HPDE6-E6E7 (cell line): Measurements from ENCODE around the gene MYL6.
"Not testable (repeated sequence)": the region's sequence is repeated elsewhere in the genome, so short reads cannot be mapped to it uniquely, and the experiment has no call there.

Experiments
- DNase-seq: peaks from one replicate; pipeline ENCODE4 v3.0.0; 2011; ENCODE audit warnings: missing footprints; ENCODE audit errors: extremely low spot score

MYL6 gene

DNA sequence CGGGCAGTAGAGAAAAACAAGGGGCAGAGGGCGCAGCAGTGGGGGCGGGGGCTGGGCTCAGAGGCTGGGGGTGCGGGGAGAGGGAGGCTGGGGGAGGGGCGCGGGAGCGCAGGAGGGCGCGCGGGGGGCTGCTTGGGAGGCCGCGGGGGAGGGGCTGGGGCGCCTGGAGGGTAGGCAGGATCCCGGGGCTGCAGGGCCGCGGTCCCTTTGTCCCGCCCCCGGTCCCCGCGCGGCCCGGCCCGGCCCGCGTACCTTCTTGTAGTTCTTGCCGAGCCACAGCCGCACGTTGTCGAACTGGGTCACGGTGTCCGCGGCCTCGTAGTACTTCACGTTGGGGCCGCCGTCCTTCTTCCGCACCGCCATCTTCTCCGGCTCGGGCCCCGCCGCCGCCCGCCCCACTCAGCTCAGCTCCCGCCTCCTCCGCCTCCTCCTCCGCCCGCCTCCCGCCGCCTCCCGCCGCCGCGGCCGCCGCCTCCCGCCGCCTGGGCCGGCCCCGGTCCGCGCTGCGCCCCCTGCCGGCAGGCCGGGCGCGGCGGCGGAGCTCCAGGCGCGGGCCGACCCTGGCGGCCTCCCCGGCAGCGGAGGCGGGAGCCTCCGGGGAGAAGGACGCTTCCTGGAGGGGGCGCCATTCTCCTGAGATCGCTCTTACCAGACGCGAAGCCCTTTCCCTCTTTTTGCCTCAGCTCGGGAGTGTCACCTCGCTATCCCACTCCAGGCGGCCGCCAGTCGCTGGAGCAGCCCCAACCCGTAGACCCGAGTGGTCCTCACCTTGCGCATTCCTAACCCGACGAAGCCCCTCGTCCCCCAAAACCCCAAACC lies 31.1 kb downstream of the MYL6 start, which contains the start of gene SMARCC2:
Gene SMARCC2 (minus strand): TSS at position 385 of the 819 bp plus-strand sequence. CDS start 22 bp downstream, at position 363.
- peak; percentile 83 for DNase-seq

DNA sequence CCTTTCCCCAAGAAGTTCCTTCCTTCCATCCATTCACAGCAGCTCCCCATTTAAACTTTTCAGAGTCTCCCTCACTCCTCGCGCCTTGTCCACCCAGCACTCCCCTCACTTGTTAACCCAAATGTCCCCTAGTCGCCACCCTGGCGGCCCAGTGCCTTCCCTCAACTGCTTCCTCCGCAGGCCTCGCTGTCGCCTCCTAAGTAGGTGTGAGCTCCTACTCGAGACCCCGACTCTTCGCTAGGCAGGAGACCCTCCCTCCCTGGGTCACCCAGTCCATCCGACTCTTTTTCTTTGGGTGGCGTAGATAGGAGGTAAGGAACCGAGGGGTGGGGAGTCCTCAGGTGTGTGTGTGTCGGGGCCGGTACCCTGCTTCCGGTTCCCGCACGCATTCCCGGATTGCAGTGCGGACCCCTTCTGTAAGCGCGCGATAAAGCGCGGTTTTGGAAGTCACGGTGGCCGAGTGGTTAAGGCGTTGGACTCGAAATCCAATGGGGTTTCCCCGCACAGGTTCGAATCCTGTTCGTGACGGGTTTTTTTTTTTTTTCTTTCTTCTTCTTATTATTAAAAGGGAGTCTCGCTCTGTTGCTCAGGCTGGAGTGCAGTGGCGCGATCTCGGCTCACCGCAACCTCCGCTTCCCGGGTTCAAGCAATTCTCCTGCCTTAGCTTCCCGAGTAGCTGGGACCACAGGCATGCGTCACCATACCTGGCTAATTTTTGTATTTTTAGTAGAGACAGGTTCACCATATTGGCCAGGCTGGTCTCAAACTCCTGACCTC lies 31.9 kb downstream of the MYL6 start:
- peak; percentile 73 for DNase-seq

DNA sequence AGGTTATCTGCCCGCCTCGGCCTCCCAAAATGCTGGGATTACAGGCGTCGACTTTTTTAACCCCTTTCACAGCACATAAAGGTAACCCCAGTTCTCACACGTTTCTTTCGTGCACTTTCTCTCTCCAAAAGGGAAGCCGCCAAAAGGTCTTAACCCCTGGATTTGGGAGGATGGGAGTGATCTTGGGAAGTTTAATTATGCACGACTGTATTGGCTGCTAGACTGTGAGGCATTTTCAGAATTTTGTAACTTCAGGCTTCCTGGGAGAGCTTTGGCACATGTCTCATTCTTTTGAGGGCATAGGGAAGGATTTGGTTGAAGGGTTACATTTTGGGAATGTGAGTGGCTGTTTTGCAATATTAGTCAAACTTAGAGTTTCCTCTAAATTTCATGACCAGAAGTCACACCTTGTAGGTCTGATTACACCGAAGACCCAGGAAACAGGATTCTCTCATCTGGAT lies 32.6 kb downstream of the MYL6 start:
- DNase-seq = no peak

DNA sequence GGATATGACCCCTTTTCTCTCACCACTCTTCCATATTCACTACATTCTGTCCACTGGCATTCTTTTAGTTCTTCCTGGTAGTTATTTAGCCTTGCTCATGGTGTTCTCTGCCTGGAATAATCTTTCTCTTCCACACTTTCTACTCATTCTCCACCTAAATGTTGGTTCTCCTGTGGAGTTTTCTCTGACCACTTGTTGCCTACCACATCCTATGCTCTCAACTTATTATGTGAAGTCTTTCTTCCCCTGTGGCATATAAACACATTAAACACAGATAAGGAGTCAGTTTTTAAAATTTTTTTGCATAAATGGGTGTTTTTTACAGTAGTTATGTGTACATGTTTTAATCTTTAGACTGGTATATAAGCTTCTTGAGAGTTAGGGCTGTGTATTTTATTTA lies 34.4 kb downstream of the MYL6 start:
- no peak for DNase-seq

DNA sequence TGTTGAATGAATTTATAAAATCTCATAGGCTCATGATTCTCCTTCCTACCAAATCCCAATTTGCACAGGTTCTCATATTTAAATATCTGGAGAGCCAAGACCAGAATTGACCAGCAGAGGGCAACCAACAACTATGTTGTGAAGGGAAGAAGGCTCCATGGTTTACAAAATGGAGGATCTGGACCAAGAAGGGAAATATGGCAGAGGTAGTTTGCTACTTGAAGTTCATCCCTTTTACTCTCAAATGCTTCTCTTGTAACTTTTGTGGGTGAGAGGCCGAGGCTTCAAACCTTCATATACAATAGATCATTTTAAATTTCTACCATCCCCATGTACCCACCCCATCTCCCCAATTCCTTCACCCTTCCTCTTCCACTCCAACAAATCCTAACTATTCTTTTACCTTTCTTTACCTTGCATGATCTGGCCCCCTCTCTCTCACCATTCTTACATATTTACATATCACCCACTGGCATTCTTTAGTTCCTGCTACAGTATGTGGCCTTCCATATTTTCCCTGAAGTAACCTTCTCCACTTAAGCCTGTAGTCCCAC lies 34.9 kb downstream of the MYL6 start:
- DNase-seq = peak; percentile 54

DNA sequence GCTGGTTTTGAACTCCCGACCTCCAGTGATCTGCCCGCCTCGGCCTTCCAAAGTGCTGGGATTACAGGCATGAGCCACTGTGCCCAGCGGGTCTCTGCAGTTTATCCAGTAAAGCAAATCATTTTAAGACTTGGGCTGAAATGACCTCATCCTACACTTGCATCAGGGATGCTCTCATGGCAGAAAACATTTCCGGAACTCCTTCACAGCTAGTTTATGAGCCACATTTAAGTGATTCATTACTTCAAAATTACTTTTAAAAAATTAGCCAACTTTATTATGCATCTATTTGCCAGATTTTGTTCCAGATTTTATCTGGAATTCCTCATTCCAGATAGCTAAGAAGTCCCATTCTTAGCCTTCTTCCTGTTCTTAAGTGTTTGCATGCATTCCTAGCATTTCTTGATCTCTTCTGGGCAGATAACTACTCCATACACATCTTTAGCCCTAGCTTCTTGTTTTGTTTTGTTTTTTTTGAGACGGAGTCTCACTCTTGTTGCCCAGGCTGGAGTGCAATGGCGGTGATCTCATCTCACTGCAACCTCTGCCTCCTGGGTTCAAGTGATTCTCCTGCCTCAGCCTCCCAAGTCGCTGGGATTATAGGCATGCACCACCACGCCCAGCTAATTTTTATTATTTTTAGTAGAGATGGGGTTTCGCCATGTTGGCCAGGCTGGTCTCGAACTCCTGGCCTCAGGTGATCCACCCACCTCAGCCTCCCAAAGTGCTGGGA lies 38.8 kb downstream of the MYL6 start:
- DNase-seq = not testable (repeated sequence)

DNA sequence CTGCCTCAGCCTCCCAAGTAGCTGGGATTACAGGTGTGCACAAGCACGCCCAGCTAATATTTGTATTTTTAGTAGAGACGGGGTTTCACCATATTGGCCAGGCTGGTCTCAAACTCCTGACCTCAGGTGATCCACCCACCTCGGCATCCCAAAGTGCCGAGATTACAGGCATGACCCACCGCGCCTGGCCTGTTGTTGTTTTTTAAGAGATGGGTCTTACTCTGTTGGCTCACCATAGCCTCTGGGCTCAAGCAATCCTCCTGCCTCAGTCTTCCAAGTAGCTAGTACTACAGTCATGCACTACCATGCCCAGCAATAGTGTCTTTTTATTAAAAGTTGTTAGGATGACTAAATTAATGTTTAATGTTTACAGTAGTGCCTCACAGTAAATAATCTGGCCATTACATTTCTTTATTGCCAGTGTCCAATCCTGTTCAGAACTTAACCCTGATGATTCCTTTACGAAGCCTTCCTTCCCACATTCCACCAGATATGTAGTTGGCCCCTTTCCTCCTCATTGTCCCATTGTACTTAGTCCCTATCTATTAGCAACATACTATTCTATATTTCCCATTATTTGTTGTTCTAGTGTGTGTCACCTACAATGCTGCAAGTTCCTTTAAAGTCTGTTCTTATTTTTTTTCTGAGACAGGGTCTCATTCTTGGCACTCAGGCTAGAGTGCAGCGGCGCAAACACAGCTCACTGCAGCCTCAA lies 39.9 kb downstream of the MYL6 start:
- no peak for DNase-seq

DNA sequence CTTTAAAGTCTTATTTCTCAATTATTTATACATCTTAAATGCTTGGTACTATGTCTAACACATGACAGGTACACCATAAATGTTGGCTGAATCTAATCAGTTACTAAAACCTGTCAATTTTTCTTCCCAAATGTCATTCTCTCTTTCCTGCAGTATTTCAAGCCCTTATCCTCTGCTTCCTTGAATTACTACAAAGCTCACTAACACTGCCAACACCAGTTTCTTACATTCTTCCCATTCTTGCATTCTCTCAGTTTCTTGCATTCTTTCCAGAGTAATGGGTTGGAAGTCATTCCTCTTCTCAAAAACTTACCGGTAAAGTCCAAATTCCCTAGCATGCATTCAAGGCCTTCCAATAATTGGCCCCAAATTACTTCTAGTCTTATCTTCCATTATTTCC lies 40.7 kb downstream of the MYL6 start:
- DNase-seq = no peak

DNA sequence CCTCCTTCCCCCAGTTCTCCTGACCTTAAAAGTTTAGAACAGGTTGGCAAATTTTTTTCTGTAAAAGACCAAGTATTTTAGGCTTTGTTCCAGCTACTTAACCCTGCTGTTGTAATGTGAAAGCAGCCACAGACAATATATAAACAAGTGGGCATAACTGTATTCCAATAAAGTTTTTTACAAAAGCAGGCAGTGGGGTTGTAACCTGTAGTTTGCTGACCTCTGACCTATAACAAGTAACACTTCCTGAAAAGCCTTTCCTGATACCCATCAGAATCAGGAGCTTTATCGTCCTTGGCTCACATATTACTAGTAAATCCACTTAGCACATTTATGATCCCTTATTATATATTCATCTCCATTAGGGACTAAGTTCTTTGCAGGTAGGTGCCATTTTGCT lies 44.2 kb downstream of the MYL6 start:
- DNase-seq = no peak

DNA sequence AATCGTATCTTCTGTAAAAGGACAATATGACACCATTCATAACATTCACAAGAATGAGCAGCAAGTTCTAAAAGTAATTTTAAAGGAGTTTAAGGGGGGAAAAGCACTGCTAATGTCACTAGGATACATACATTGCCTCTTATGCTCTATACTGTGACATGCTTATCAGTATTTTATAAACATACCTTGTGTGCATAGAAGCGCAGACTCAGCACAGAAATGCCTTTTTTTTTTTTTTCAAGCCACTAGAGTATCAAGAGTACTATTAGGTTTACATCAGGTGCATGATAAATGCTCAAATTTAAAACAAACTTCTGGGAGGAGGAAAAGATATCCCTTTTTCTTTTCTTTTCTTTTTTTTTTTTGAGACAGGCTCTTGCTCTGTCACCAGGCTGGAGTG lies 44.7 kb downstream of the MYL6 start:
- no peak for DNase-seq

DNA sequence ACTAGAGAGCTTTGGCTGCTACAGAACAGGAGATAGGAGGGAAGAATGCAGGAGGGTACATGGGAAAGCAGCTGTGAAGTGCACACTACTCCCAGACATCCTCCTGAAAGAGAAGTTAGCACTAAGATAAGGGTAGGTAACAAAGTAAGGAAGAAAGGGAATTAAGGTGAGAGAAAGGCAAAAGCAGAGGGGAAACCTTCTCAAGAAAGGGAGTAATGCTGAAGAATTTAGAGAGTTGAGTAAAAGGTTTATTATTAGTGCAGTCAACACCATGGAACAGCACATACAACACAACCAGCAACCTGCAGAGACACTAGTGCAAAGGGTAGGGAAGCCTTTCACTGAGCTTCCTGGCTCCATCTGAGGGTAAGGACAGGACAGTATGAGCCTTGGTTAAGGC lies 46.1 kb downstream of the MYL6 start:
- DNase-seq = no peak

DNA sequence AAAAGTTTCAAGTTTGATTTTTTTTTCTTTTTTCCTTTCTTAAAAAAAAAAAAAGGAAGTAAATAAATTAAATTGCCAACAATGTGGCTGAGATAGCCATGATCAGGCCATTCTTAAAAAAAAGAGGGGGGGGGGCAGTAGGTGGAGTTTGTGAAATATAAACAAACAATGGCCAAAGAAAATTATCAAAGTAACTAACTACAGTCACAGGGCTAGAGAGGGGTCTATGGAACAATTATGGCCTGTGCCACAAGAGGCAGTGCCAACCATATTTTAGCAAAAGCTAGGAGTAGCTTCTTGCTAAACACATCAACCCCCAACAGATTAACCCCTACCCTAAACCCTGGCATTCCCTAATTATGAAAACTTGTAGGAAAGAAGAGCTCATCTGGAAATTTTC lies 47.3 kb downstream of the MYL6 start:
- no peak for DNase-seq

DNA sequence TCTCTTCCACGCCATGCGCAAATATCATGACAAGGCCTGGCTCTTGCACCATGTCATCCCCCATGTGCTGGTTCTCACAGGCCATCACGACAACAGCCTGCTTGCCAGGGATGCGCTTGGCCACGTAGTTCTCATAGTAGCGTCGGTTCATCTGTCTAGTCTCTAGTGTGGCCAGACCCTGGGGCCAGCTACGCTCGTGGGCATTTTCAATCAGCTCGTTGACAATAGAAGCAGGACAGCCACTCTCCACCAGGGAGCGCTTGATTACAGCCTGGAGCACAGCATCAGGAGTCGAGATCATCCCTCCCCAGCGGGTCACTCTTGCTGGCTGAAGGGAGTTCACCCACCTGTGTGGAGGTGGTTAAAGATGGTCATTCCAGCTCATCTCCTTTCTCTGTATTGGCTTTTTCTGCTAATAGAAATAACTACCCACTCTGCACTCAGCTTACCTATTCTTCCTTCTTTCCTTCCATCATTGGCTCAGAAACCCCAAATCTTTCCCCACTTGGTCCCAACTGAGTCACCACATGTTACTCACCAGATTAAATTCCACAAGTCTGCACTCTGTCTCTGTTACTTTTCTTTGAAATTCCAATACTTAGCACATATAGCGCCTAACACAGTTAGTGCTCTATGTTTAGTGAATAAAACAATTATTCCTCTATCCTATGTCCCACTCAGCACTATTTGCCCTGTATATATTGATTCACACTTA lies 48.5 kb downstream of the MYL6 start:
- DNase-seq = no peak

DNA sequence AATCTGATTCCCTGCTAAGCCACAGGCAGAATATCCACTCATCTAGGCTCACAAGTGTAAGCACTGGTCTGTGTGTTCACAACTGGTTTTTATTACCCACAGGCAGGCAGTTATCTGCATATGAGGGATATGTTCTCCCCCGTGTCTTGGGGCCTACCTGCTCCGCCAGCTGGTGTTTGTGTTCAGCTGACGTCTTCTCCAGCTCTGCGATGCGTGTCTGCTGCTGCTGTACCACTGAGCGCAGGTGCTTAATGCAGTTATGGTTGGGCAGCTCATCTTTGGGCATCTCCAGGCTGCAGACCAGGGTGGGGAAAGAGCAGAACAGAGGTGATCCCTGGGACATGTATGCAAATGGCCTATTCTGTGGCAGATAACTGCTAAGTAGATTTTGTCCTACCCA lies 49.8 kb downstream of the MYL6 start:
- DNase-seq = no peak
